ENCODE measurements around the gene PSG2.
"Not testable (repeated sequence)": the region's sequence is repeated elsewhere in the genome, so short reads cannot be mapped to it uniquely, and the experiment has no call there.

DNA sequence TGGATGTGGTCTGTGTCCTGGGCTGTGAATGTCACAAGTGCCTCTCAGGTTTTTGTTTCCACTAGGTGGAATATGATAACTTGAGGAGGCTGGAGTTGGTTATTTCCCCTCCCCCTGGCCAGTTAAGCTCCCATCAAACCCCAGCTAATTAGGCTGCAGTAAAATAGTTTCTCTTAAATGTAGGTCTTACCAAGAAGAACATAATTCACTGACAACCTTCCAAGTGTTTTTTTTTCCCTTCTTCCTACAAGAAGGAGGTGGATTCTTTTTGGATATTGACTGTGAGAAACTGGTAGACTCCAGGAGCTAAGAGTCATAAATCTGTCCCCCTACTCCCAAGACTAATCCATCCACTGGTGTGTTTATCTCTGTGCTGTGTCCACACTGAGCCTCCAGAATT, 15.9 kb upstream of the PSG2 start:
- TF ChIP-seq CTCF (IDR thresholded peaks at IDR 0.05; ENCODE audit: low read length); EZH2 (IDR thresholded peaks at IDR 0.05; ENCODE audit: borderline replicate concordance, low read length): not testable (repeated sequence)
